Measurements from ENCODE around the gene YPEL4. TPM values are rescaled to one million over a fixed set of nuclear protein-coding genes. Genes with fewer than 3 reads are reported as not detected.

Gene YPEL4
- total and polyA plus RNA-seq, 12 donors, result 0.18 to 15.7 (median 1.8) TPM

- no peak overlapping the region for H3K4me3 ChIP-seq
- H3K4me1 ChIP-seq (replicated peaks in 1 of 2), result peaks cover 0 to 29% of the 10 kb centered on the region in 2 donors
- intact Hi-C loops (cut with DNase I), result loop anchor here (5.0 to 10.0 kb wide), 6 partner anchors 50 to 300 kb away; partner anchors contain the start of genes RTN4RL2 (in 1 of the 2), SERPING1 (in 1 of the 2) and UBE2L6 (in 1 of the 2)
- H3K9me3 ChIP-seq (replicated peaks in 1 of 3), result no peaks in the 10 kb centered on the region
- 11 to 19% (median 11%) methylated on average over 17 of the region's 17 CpGs for WGBS, 4 donors
- peaks cover 18% of the 10 kb centered on the region for H3K27me3 ChIP-seq
- TF ChIP-seq POLR2A (IDR thresholded peaks at IDR 0.05) (no peak), CTCF (IDR thresholded peaks at IDR 0.05) (peak; percentile 64 to 91 (median 77))
- peak overlapping the region in 1 of 5 donors; percentile 0 for H3K27ac ChIP-seq
- H3K36me3 ChIP-seq (replicated peaks in 1 of 2), result no peaks in the 10 kb centered on the region
- DNase-seq, result peak; percentile 78 to 93 (median 85)
Observed at GRCh38 chr11:57644748-57645688, 4.7 kb downstream of the YPEL4 start.

GRCh38 chr11:57643802-57644201 is 5.9 kb downstream of the YPEL4 start:
- H3K9me3 ChIP-seq (replicated peaks in 1 of 3), result no peaks in the 10 kb centered on the region
- no peak for TF ChIP-seq CTCF (IDR thresholded peaks at IDR 0.05)
- no peak for DNase-seq
- intact Hi-C loops (cut with DNase I), result loop anchor here (5.0 to 10.0 kb wide), 6 partner anchors 49 to 299 kb away; partner anchors contain the start of genes RTN4RL2 (in 1 of the 2), SERPING1 (in 1 of the 2) and UBE2L6 (in 1 of the 2)
- 64 to 78% (median 75%) methylated on average over 3 of the region's 3 CpGs for WGBS, 4 donors
- H3K27ac ChIP-seq, result no peak overlapping the region
- no peak overlapping the region for H3K4me3 ChIP-seq
- peaks cover 18% of the 10 kb centered on the region for H3K27me3 ChIP-seq
- H3K36me3 ChIP-seq (replicated peaks in 1 of 2), result no peaks in the 10 kb centered on the region
- H3K4me1 ChIP-seq (replicated peaks in 1 of 2), result peaks cover 0 to 21% of the 10 kb centered on the region in 2 donors

GRCh38 chr11:57641011-57641807 is 8.5 kb downstream of the YPEL4 start:
- DNase-seq, result peak in 2 of 7 donors; percentile 25 to 33
- WGBS, 4 donors, result 62 to 71% (median 64%) methylated on average over 7 of the region's 7 CpGs
- H3K36me3 ChIP-seq (replicated peaks in 1 of 2), result no peaks in the 10 kb centered on the region
- no peaks in the 10 kb centered on the region for H3K27me3 ChIP-seq
- intact Hi-C loops (cut with DNase I), result loop anchor here (5.0 to 10.0 kb wide), 6 partner anchors 46 to 296 kb away; partner anchors contain the start of genes RTN4RL2 (in 1 of the 2), SERPING1 (in 1 of the 2) and UBE2L6 (in 1 of the 2)
- H3K9me3 ChIP-seq (replicated peaks in 1 of 3), result no peaks in the 10 kb centered on the region
- peaks cover 4 to 10% of the 10 kb centered on the region in 2 donors for H3K4me1 ChIP-seq (replicated peaks in 1 of 2)
- no peak overlapping the region for H3K27ac ChIP-seq
- TF ChIP-seq CTCF (IDR thresholded peaks at IDR 0.05), result peak; percentile 19 to 53 (median 48)
- no peak for TF ChIP-seq POLR2A (IDR thresholded peaks at IDR 0.05)
- H3K4me3 ChIP-seq, result no peak overlapping the region
